Measurements from ENCODE around the gene FADS1.

Gene FADS1

GRCh38 chr11:61765550-61766253, 51.1 kb downstream of the FADS1 start:
- peaks cover 21% of the 10 kb centered on the region for H3K36me3 ChIP-seq (ENCODE audit: insufficient read depth, insufficient read length, low read length)
- no peaks in the 10 kb centered on the region for H3K9me3 ChIP-seq (ENCODE audit: insufficient read depth, low read length)
- H3K4me1 ChIP-seq (ENCODE audit: insufficient read depth, insufficient read length) = peaks cover 68% of the 10 kb centered on the region
- no peaks in the 10 kb centered on the region for H3K27me3 ChIP-seq (ENCODE audit: insufficient read depth, insufficient read length)
- TF ChIP-seq YY1 (IDR thresholded peaks at IDR 0.05; ENCODE audit: insufficient read depth, insufficient read length) = no peak
- no peak for TF ChIP-seq ZNF274 (IDR thresholded peaks at IDR 0.05; ENCODE audit: low read depth, low read length)
- no peak for TF ChIP-seq SUZ12 (IDR thresholded peaks at IDR 0.05; ENCODE audit: extremely low read depth, insufficient read depth, insufficient read length)
- H3K4me3 ChIP-seq (ENCODE audit: insufficient read length, low read depth) = no peak overlapping the region
- DNase-seq (ENCODE audit: low read depth, low spot score) = no peak
- peak overlapping the region; percentile 61 for H3K9ac ChIP-seq (ENCODE audit: insufficient read length, low read depth)

- H3K36me3 ChIP-seq (ENCODE audit: insufficient read depth, insufficient read length, low read length) = peaks cover 18% of the 10 kb centered on the region
- no peaks in the 10 kb centered on the region for H3K27me3 ChIP-seq (ENCODE audit: insufficient read depth, insufficient read length)
- TF ChIP-seq YY1 (IDR thresholded peaks at IDR 0.05; ENCODE audit: insufficient read depth, insufficient read length) (peak; percentile 19), SUZ12 (IDR thresholded peaks at IDR 0.05; ENCODE audit: extremely low read depth, insufficient read depth, insufficient read length) (no peak), ZNF274 (IDR thresholded peaks at IDR 0.05; ENCODE audit: low read depth, low read length) (no peak)
- peaks cover 71% of the 10 kb centered on the region for H3K4me1 ChIP-seq (ENCODE audit: insufficient read depth, insufficient read length)
- H3K9ac ChIP-seq (ENCODE audit: insufficient read length, low read depth) = peak overlapping the region; percentile 61
- DNase-seq (ENCODE audit: low read depth, low spot score) = no peak
- no peak overlapping the region for H3K4me3 ChIP-seq (ENCODE audit: insufficient read length, low read depth)
- H3K9me3 ChIP-seq (ENCODE audit: insufficient read depth, low read length) = no peaks in the 10 kb centered on the region
Measured at GRCh38 chr11:61764606-61765260, 52.1 kb downstream of the FADS1 start.

- Histone ChIP-seq H3K36me3 (ENCODE audit: insufficient read depth, insufficient read length, low read length) (peaks cover 19% of the 10 kb centered on the region), H3K9me3 (ENCODE audit: insufficient read depth, low read length) (no peaks in the 10 kb centered on the region), H3K4me3 (ENCODE audit: insufficient read length, low read depth) (no peak overlapping the region), H3K4me1 (ENCODE audit: insufficient read depth, insufficient read length) (peaks cover 67% of the 10 kb centered on the region), H3K9ac (ENCODE audit: insufficient read length, low read depth) (no peak overlapping the region), H3K27me3 (ENCODE audit: insufficient read depth, insufficient read length) (no peaks in the 10 kb centered on the region)
- no peak for DNase-seq (ENCODE audit: low read depth, low spot score)
- no peak for TF ChIP-seq SUZ12 (IDR thresholded peaks at IDR 0.05; ENCODE audit: extremely low read depth, insufficient read depth, insufficient read length)
- no peak for TF ChIP-seq ZNF274 (IDR thresholded peaks at IDR 0.05; ENCODE audit: low read depth, low read length)
- no peak for TF ChIP-seq YY1 (IDR thresholded peaks at IDR 0.05; ENCODE audit: insufficient read depth, insufficient read length)
Measured at GRCh38 chr11:61763930-61764605, 52.7 kb downstream of the FADS1 start.

- no peaks in the 10 kb centered on the region for H3K9me3 ChIP-seq (ENCODE audit: insufficient read depth, low read length)
- no peak overlapping the region for H3K4me3 ChIP-seq (ENCODE audit: insufficient read length, low read depth)
- H3K27me3 ChIP-seq (ENCODE audit: insufficient read depth, insufficient read length) = no peaks in the 10 kb centered on the region
- no peak for DNase-seq (ENCODE audit: low read depth, low spot score)
- TF ChIP-seq YY1 (IDR thresholded peaks at IDR 0.05; ENCODE audit: insufficient read depth, insufficient read length) = no peak
- H3K4me1 ChIP-seq (ENCODE audit: insufficient read depth, insufficient read length) = peaks cover 69% of the 10 kb centered on the region
- peaks cover 22% of the 10 kb centered on the region for H3K36me3 ChIP-seq (ENCODE audit: insufficient read depth, insufficient read length, low read length)
- no peak overlapping the region for H3K9ac ChIP-seq (ENCODE audit: insufficient read length, low read depth)
Measured at GRCh38 chr11:61762798-61763197, 54.0 kb downstream of the FADS1 start.

- no peak for TF ChIP-seq YY1 (IDR thresholded peaks at IDR 0.05; ENCODE audit: insufficient read depth, insufficient read length)
- no peak for TF ChIP-seq SUZ12 (IDR thresholded peaks at IDR 0.05; ENCODE audit: extremely low read depth, insufficient read depth, insufficient read length)
- TF ChIP-seq ZNF274 (IDR thresholded peaks at IDR 0.05; ENCODE audit: low read depth, low read length) = no peak
- Histone ChIP-seq H3K36me3 (ENCODE audit: insufficient read depth, insufficient read length, low read length) (peaks cover 27% of the 10 kb centered on the region), H3K27me3 (ENCODE audit: insufficient read depth, insufficient read length) (no peaks in the 10 kb centered on the region), H3K9me3 (ENCODE audit: insufficient read depth, low read length) (no peaks in the 10 kb centered on the region), H3K4me3 (ENCODE audit: insufficient read length, low read depth) (no peak overlapping the region), H3K9ac (ENCODE audit: insufficient read length, low read depth) (peak overlapping the region; percentile 56), H3K4me1 (ENCODE audit: insufficient read depth, insufficient read length) (peaks cover 75% of the 10 kb centered on the region)
- DNase-seq (ENCODE audit: low read depth, low spot score) = no peak
Measured at GRCh38 chr11:61762223-61762615, 54.6 kb downstream of the FADS1 start.

- peaks cover 76% of the 10 kb centered on the region for H3K4me1 ChIP-seq (ENCODE audit: insufficient read depth, insufficient read length)
Measured at GRCh38 chr11:61761440-61762222, 55.2 kb downstream of the FADS1 start.

More at GRCh38 chr11:61761440-61762222, 55.2 kb downstream of the FADS1 start:
- Histone ChIP-seq H3K9me3 (ENCODE audit: insufficient read depth, low read length) (no peaks in the 10 kb centered on the region), H3K4me3 (ENCODE audit: insufficient read length, low read depth) (no peak overlapping the region), H3K9ac (ENCODE audit: insufficient read length, low read depth) (peak overlapping the region; percentile 57), H3K27me3 (ENCODE audit: insufficient read depth, insufficient read length) (no peaks in the 10 kb centered on the region), H3K36me3 (ENCODE audit: insufficient read depth, insufficient read length, low read length) (peaks cover 25% of the 10 kb centered on the region)
- DNase-seq (ENCODE audit: low read depth, low spot score) = no peak
- TF ChIP-seq ZNF274 (IDR thresholded peaks at IDR 0.05; ENCODE audit: low read depth, low read length) (no peak), SUZ12 (IDR thresholded peaks at IDR 0.05; ENCODE audit: extremely low read depth, insufficient read depth, insufficient read length) (no peak), YY1 (IDR thresholded peaks at IDR 0.05; ENCODE audit: insufficient read depth, insufficient read length) (no peak)
